ENCODE data around the gene BRCA1. TPM values are rescaled to one million over a fixed set of nuclear protein-coding genes. Genes with fewer than 3 reads are reported as not detected.
"Not testable (repeated sequence)": the region's sequence is repeated elsewhere in the genome, so short reads cannot be mapped to it uniquely, and the experiment has no call there.

Gene BRCA1
- polyA plus RNA-seq, 10 donors: 7.3 to 13.5 (median 9.0) TPM

- no peak for DNase-seq
These were observed 9.8 kb upstream of the BRCA1 start for GRCh38 chr17:43134774-43135453.

- DNase-seq: not testable (repeated sequence)
These were observed 8.3 kb upstream of the BRCA1 start for GRCh38 chr17:43133439-43133838.

GRCh38 chr17:43132117-43132516 is 7.0 kb upstream of the BRCA1 start:
- DNase-seq: no peak

- DNase-seq: no peak
These were observed 4.5 kb upstream of the BRCA1 start for GRCh38 chr17:43129671-43130010.

GRCh38 chr17:43127333-43127876 is 2.2 kb upstream of the BRCA1 start:
- DNase-seq: not testable (repeated sequence)

- DNase-seq: no peak
These were observed 1.7 kb upstream of the BRCA1 start for GRCh38 chr17:43126911-43127290.

GRCh38 chr17:43125967-43126910 is 1.1 kb upstream of the BRCA1 start:
- no peak for DNase-seq

- no peak for DNase-seq
These were observed 6.2 kb downstream of the BRCA1 start for GRCh38 chr17:43118679-43119615.

- DNase-seq: no peak
These were observed 11.0 kb downstream of the BRCA1 start for GRCh38 chr17:43114151-43114552.

GRCh38 chr17:43106552-43106951 is 18.6 kb downstream of the BRCA1 start:
- DNase-seq: no peak

- no peak for DNase-seq
These were observed 20.0 kb downstream of the BRCA1 start for GRCh38 chr17:43105146-43105545.

- DNase-seq: no peak
These were observed 20.5 kb downstream of the BRCA1 start for GRCh38 chr17:43104665-43105064.

- DNase-seq: not testable (repeated sequence)
These were observed 29.8 kb downstream of the BRCA1 start for GRCh38 chr17:43095364-43095763.

- peak in 1 of 3 donors; percentile 12 for DNase-seq
These were observed 30.9 kb downstream of the BRCA1 start for GRCh38 chr17:43094129-43094835.

- peak in 1 of 3 donors; percentile 51 for DNase-seq
These were observed 32.3 kb downstream of the BRCA1 start for GRCh38 chr17:43092901-43093300.

GRCh38 chr17:43090022-43090421 is 35.1 kb downstream of the BRCA1 start:
- no peak for DNase-seq

GRCh38 chr17:43085474-43085873 is 39.7 kb downstream of the BRCA1 start:
- DNase-seq: no peak

GRCh38 chr17:43079641-43080302 is 45.4 kb downstream of the BRCA1 start:
- DNase-seq: no peak

- no peak for DNase-seq
These were observed 50.3 kb downstream of the BRCA1 start for GRCh38 chr17:43074869-43075268.

GRCh38 chr17:43070872-43071271 is 54.3 kb downstream of the BRCA1 start:
- DNase-seq: no peak

All from muscle of back (tissue), 11 donors.